NCI-H2029 (cell line): Measurements from ENCODE around the gene PAFAH2.
"Not testable (repeated sequence)": the region's sequence is repeated elsewhere in the genome, so short reads cannot be mapped to it uniquely, and the experiment has no call there.

Experiments
- DNase-seq: peaks from one replicate; lab custom pipeline; 2025; lab: John Stamatoyannopoulos, UW

PAFAH2 gene

GRCh38 chr1:26010825-26011224 is 13.0 kb upstream of the PAFAH2 start:
- DNase-seq, result peak; percentile 31

GRCh38 chr1:26009796-26010447 is 12.1 kb upstream of the PAFAH2 start:
- DNase-seq, result no peak

GRCh38 chr1:26006710-26007109 is 8.8 kb upstream of the PAFAH2 start:
- DNase-seq, result no peak

GRCh38 chr1:26005434-26006105 is 7.7 kb upstream of the PAFAH2 start:
- no peak for DNase-seq

GRCh38 chr1:26003756-26004155 is 5.9 kb upstream of the PAFAH2 start:
- DNase-seq, result no peak

GRCh38 chr1:26003262-26003661 is 5.4 kb upstream of the PAFAH2 start:
- DNase-seq, result no peak

- DNase-seq, result no peak
Observed at GRCh38 chr1:25999041-25999800, 1.4 kb upstream of the PAFAH2 start.

- DNase-seq, result peak; percentile 10
Observed at GRCh38 chr1:25996966-25997827, 666 bp downstream of the PAFAH2 start.

GRCh38 chr1:25994402-25995150 is 3.3 kb downstream of the PAFAH2 start:
- DNase-seq, result no peak

GRCh38 chr1:25993197-25993951 is 4.5 kb downstream of the PAFAH2 start:
- DNase-seq, result no peak

GRCh38 chr1:25992689-25993171 is 5.1 kb downstream of the PAFAH2 start:
- DNase-seq, result no peak

- DNase-seq, result no peak
Observed at GRCh38 chr1:25991937-25992688, 5.8 kb downstream of the PAFAH2 start.

- DNase-seq, result no peak
Observed at GRCh38 chr1:25990702-25991395, 7.0 kb downstream of the PAFAH2 start.

- no peak for DNase-seq
Observed at GRCh38 chr1:25990251-25990650, 7.6 kb downstream of the PAFAH2 start.

GRCh38 chr1:25989440-25990234 is 8.2 kb downstream of the PAFAH2 start:
- no peak for DNase-seq

GRCh38 chr1:25987951-25988350 is 9.9 kb downstream of the PAFAH2 start:
- DNase-seq, result no peak

GRCh38 chr1:25986773-25987172 is 11.1 kb downstream of the PAFAH2 start:
- DNase-seq, result not testable (repeated sequence)

- no peak for DNase-seq
Observed at GRCh38 chr1:25985670-25986069, 12.2 kb downstream of the PAFAH2 start.
